HEK293 (cell line): Measurements from ENCODE around the gene PEX14.

ENCODE experiments used
- CTCF ChIA-PET: fragments of 350-600 bp; formaldehyde crosslinking; extraction: SDS; loops from one replicate; lab custom pipeline; 2021; ENCODE audit warnings: antibody characterized with exemption; lab: Yijun Ruan, JAX
- POLR2A ChIA-PET: fragments of 300-600 bp; formaldehyde crosslinking; extraction: SDS; loops from one replicate; lab custom pipeline; 2020; ENCODE audit warnings: antibody characterized with exemption, inconsistent platforms; lab: Yijun Ruan, JAX
- H3K27ac ChIP-seq: fragments of 200-500 bp; sonication (Bioruptor generic); 2 replicates; pipeline ENCODE4 v1.5.1; 2014; ENCODE audit warnings: low read depth, low read length, control low read depth, inconsistent platforms; ENCODE audit errors: extremely low read depth
- H3K36me3 ChIP-seq, 2 experiments: fragments of 200-500 bp in 1 of 2; sonication (Bioruptor generic) in 1 of 2; 1 replicate in 1 of 2; 2 replicates in 1 of 2; pipeline ENCODE4 v1.5.1; 2014 to 2017; ENCODE audit warnings: inconsistent platforms in 2 of 2, low read length in 2 of 2; ENCODE audit not compliant: control insufficient read depth in 2 of 2, insufficient read depth in 1 of 2
- H3K4me1 ChIP-seq: fragments of 200-500 bp; sonication (Bioruptor generic); 2 replicates; pipeline ENCODE4 v1.5.1; 2014; ENCODE audit warnings: mild to moderate bottlenecking, low read length, inconsistent platforms; ENCODE audit not compliant: control insufficient read depth, insufficient read depth
- H3K4me3 ChIP-seq: 2 replicates; pipeline ENCODE4 v1.5.1; 2011; ENCODE audit warnings: low read depth, mild to moderate bottlenecking, control low read depth, low read length, moderate library complexity
- H3K9me3 ChIP-seq: fragments of 200-500 bp; sonication (Bioruptor generic); 2 replicates; pipeline ENCODE4 v1.5.1; 2014; ENCODE audit warnings: low read depth, low read length, inconsistent platforms; ENCODE audit not compliant: control insufficient read depth, insufficient read depth
- GLI4 ChIP-seq: fragments of 450-650 bp; formaldehyde crosslinking; IDR thresholded peaks from 2 replicates; pipeline ENCODE4 v1.5.1; 2016; ENCODE audit warnings: missing biosample characterization, missing genetic modification characterization
- IKZF3 ChIP-seq: fragments of 450-650 bp; IDR thresholded peaks from 2 replicates; pipeline ENCODE4 v1.5.0; 2018; ENCODE audit warnings: missing biosample characterization, mild to moderate bottlenecking, missing genetic modification characterization, moderate library complexity
- ZFHX2 ChIP-seq: fragments of 450-650 bp; formaldehyde crosslinking; conservative IDR thresholded peaks from 2 replicates; pipeline ENCODE4 v1.5.1; 2016; ENCODE audit warnings: missing biosample characterization, missing genetic modification characterization
- ZFP3 ChIP-seq: fragments of 450-650 bp; formaldehyde crosslinking; IDR thresholded peaks from 2 replicates; pipeline ENCODE4 v1.5.1; 2016; ENCODE audit warnings: low read depth, missing biosample characterization, missing genetic modification characterization
- ZNF140 ChIP-seq: fragments of 450-650 bp; formaldehyde crosslinking; IDR thresholded peaks from 2 replicates; pipeline ENCODE4 v1.5.1; 2016; ENCODE audit warnings: missing biosample characterization, missing genetic modification characterization
- ZNF2 ChIP-seq: fragments of 450-650 bp; formaldehyde crosslinking; IDR thresholded peaks from 2 replicates; pipeline ENCODE4 v1.5.1; 2016; ENCODE audit warnings: missing biosample characterization, missing genetic modification characterization
- ZNF26 ChIP-seq: fragments of 450-650 bp; formaldehyde crosslinking; IDR thresholded peaks from 2 replicates; pipeline ENCODE4 v1.5.1; 2016; ENCODE audit warnings: missing biosample characterization, missing genetic modification characterization
- ZNF341 ChIP-seq: fragments of 450-650 bp; formaldehyde crosslinking; IDR thresholded peaks from 2 replicates; pipeline ENCODE4; 2016; ENCODE audit warnings: low read depth, missing biosample characterization, missing genetic modification characterization
- ZNF394 ChIP-seq: fragments of 450-650 bp; formaldehyde crosslinking; IDR thresholded peaks from 2 replicates; pipeline ENCODE4 v1.5.1; 2016; ENCODE audit warnings: missing biosample characterization, missing genetic modification characterization, mild to moderate bottlenecking, moderate library complexity, borderline replicate concordance
- ZNF501 ChIP-seq: fragments of 450-650 bp; formaldehyde crosslinking; IDR thresholded peaks from 2 replicates; pipeline ENCODE4 v1.5.1; 2016; ENCODE audit warnings: missing biosample characterization, missing genetic modification characterization
- ZNF548 ChIP-seq: fragments of 450-650 bp; formaldehyde crosslinking; IDR thresholded peaks from 2 replicates; pipeline ENCODE4 v1.5.1; 2016; ENCODE audit warnings: missing biosample characterization, missing genetic modification characterization
- ZNF585B ChIP-seq: fragments of 450-650 bp; formaldehyde crosslinking; IDR thresholded peaks from 2 replicates; pipeline ENCODE4 v1.5.1; 2016; ENCODE audit warnings: missing biosample characterization, missing genetic modification characterization
- ZNF707 ChIP-seq: fragments of 450-650 bp; formaldehyde crosslinking; IDR thresholded peaks from 2 replicates; pipeline ENCODE4 v1.5.1; 2016; ENCODE audit warnings: missing biosample characterization, missing genetic modification characterization
- ZNF777 ChIP-seq: fragments of 450-650 bp; formaldehyde crosslinking; IDR thresholded peaks from 2 replicates; pipeline ENCODE4 v1.5.1; 2017; ENCODE audit warnings: missing biosample characterization, missing genetic modification characterization, borderline replicate concordance
- ZNF792 ChIP-seq: fragments of 450-650 bp; formaldehyde crosslinking; IDR thresholded peaks from 2 replicates; pipeline ENCODE4 v1.5.1; 2016; ENCODE audit warnings: missing biosample characterization, missing genetic modification characterization
- TF ChIP-seq, protein P1 (sequence below): fragments of 450-650 bp; formaldehyde crosslinking; IDR thresholded peaks from 2 replicates; pipeline ENCODE4 v1.5.1; 2016; ENCODE audit warnings: missing biosample characterization, missing genetic modification characterization
- TF ChIP-seq, protein P2 (sequence below): fragments of 450-650 bp; formaldehyde crosslinking; IDR thresholded peaks from 2 replicates; pipeline ENCODE4 v1.5.1; 2016; ENCODE audit warnings: missing biosample characterization, missing genetic modification characterization
- TF ChIP-seq, protein P3 (sequence below): fragments of 450-650 bp; formaldehyde crosslinking; IDR thresholded peaks from 2 replicates; pipeline ENCODE4 v1.5.1; 2017; ENCODE audit warnings: missing biosample characterization, missing genetic modification characterization
- TF ChIP-seq, protein P4 (sequence below): fragments of 450-650 bp; formaldehyde crosslinking; IDR thresholded peaks from 2 replicates; pipeline ENCODE4 v1.5.1; 2017; ENCODE audit warnings: missing biosample characterization, missing genetic modification characterization

Gene PEX14

GRCh38 chr1:10519016-10519417, 44.3 kb downstream of the PEX14 start (continued):
- no peak for TF ChIP-seq ZFP3 (tag by site-specific recombination)
- TF ChIP-seq ZNF777 = no peak
- TF ChIP-seq ZNF585B (tag by site-specific recombination) = no peak
- TF ChIP-seq ZNF2 = no peak
- no peak for TF ChIP-seq ZNF548
- TF ChIP-seq ZFHX2 = peak; percentile 71
- no peak for TF ChIP-seq GLI4 (tag by site-specific recombination)
- TF ChIP-seq, protein P1, sequence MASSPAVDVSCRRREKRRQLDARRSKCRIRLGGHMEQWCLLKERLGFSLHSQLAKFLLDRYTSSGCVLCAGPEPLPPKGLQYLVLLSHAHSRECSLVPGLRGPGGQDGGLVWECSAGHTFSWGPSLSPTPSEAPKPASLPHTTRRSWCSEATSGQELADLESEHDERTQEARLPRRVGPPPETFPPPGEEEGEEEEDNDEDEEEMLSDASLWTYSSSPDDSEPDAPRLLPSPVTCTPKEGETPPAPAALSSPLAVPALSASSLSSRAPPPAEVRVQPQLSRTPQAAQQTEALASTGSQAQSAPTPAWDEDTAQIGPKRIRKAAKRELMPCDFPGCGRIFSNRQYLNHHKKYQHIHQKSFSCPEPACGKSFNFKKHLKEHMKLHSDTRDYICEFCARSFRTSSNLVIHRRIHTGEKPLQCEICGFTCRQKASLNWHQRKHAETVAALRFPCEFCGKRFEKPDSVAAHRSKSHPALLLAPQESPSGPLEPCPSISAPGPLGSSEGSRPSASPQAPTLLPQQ (tag by site-specific recombination) = no peak
- TF ChIP-seq ZNF341 (tag by site-specific recombination) = 0 out of 2 replicates have a peak, but pooled peaks have one; percentile 33
- TF ChIP-seq ZNF140 = no peak

- TF ChIP-seq, protein P2, sequence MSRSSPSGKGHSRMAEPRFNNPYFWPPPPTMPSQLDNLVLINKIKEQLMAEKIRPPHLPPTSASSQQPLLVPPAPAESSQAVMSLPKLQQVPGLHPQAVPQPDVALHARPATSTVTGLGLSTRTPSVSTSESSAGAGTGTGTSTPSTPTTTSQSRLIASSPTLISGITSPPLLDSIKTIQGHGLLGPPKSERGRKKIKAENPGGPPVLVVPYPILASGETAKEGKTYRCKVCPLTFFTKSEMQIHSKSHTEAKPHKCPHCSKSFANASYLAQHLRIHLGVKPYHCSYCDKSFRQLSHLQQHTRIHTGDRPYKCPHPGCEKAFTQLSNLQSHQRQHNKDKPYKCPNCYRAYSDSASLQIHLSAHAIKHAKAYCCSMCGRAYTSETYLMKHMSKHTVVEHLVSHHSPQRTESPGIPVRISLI (tag by site-specific recombination) = no peak
- TF ChIP-seq, protein P3, sequence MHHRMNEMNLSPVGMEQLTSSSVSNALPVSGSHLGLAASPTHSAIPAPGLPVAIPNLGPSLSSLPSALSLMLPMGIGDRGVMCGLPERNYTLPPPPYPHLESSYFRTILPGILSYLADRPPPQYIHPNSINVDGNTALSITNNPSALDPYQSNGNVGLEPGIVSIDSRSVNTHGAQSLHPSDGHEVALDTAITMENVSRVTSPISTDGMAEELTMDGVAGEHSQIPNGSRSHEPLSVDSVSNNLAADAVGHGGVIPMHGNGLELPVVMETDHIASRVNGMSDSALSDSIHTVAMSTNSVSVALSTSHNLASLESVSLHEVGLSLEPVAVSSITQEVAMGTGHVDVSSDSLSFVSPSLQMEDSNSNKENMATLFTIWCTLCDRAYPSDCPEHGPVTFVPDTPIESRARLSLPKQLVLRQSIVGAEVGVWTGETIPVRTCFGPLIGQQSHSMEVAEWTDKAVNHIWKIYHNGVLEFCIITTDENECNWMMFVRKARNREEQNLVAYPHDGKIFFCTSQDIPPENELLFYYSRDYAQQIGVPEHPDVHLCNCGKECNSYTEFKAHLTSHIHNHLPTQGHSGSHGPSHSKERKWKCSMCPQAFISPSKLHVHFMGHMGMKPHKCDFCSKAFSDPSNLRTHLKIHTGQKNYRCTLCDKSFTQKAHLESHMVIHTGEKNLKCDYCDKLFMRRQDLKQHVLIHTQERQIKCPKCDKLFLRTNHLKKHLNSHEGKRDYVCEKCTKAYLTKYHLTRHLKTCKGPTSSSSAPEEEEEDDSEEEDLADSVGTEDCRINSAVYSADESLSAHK (tag by site-specific recombination) = no peak
- no peak for TF ChIP-seq IKZF3 (tag by site-specific recombination)
- no peak for TF ChIP-seq ZNF707 (tag by site-specific recombination)
- no peak for TF ChIP-seq ZNF501
- TF ChIP-seq ZNF792 (tag by site-specific recombination) = no peak
- TF ChIP-seq ZNF394 = no peak
- TF ChIP-seq ZNF26 = no peak
- TF ChIP-seq, protein P4, sequence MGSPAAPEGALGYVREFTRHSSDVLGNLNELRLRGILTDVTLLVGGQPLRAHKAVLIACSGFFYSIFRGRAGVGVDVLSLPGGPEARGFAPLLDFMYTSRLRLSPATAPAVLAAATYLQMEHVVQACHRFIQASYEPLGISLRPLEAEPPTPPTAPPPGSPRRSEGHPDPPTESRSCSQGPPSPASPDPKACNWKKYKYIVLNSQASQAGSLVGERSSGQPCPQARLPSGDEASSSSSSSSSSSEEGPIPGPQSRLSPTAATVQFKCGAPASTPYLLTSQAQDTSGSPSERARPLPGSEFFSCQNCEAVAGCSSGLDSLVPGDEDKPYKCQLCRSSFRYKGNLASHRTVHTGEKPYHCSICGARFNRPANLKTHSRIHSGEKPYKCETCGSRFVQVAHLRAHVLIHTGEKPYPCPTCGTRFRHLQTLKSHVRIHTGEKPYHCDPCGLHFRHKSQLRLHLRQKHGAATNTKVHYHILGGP (tag by site-specific recombination) = no peak
- ChIA-PET POLR2A (no interaction called here), CTCF (interaction anchor here (0.9 to 2.7 kb wide), 5 partner anchors 9 to 389 kb away, joined by 3 to 19 read pairs (median 5); no protein-coding TSS in a partner anchor)
- Histone ChIP-seq H3K9me3 (no peaks in the 10 kb centered on the region), H3K36me3 (no peaks in the 10 kb centered on the region), H3K4me1 (no peaks in the 10 kb centered on the region), H3K27ac (no peak overlapping the region), H3K4me3 (no peak overlapping the region)
Observed at GRCh38 chr1:10520497-10520896, 45.7 kb downstream of the PEX14 start.
